ENCODE measurements around the gene DLG5. TPM values are rescaled to one million over a fixed set of nuclear protein-coding genes. Genes with fewer than 3 reads are reported as not detected.
A peak's percentile ranks its signal among the peaks of the same experiment; 100 is the strongest.

The DLG5 gene
- total and polyA plus RNA-seq, 10 of the 15 experiments (the other 5 are each of a cell fraction or from before 2014, with no cell fraction given), result 0.18 to 6.6 (median 2.7) TPM

DNA sequence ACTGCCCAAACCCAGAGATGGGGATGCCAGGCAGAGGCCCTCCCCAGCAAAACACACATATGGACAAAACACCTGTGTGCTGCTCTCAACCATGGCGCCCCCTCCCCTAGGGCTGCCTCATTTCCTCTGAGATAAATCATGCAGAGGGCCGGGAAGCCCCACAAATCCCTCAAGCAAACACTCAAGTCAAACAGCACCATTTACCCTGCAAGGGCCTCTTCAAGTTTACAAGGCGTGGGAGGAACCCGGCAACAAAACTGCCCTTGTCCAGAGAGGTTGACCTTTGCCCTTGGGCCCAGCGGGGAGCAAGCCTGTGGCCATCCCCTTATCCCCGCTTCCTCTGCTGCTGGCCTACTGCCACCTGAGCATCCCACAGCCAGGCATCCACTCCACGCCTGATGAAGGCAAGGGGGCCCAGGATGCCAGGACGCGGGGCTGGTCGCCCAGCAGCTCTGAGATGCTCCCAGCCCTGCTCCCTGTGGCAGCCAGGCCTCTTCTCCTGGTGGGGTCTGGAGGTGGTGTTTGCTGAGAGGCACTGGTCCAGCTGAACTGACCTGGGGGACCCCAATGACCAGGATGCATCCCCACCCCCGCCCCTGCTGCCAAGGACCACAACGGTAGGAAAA, 77.4 kb downstream of the DLG5 start:
- ChIA-PET RAD21 (ENCODE audit: unreplicated experiment) (no interaction called here), SMC1A (ENCODE audit: uncharacterized antibody, unreplicated experiment) (interaction anchor here (1.0 kb wide), 1 partner anchor 179 kb away, joined by 3 read pairs; no protein-coding TSS in a partner anchor), POLR2A (no interaction called here), CTCF (interaction anchor here (3.0 kb wide), 1 partner anchor 12 kb away, joined by 14 read pairs; no protein-coding TSS in a partner anchor)
- WGBS (ENCODE audit: insufficient coverage, insufficient replicate concordance, low lambda C conversion rate, missing lambda C conversion rate), result 52% methylated on average over 11 of the region's 12 CpGs
- Histone ChIP-seq H3K4me2 (ENCODE audit: control insufficient read depth, insufficient read depth) (no peak overlapping the region; the same call in 1 of the 2 replicates), H3K4me3 (no peak overlapping the region), H3K27ac (ENCODE audit: control insufficient read depth, insufficient read depth) (peak overlapping the region; percentile 4; the same call in 1 of the 2 replicates), H2AFZ (ENCODE audit: control insufficient read depth, low read depth, low read length) (no peak overlapping the region; the same call in 1 of the 2 replicates), H3K36me3 (ENCODE audit: control insufficient read depth in 2 of 2, insufficient read depth in 2 of 2, low read length in 1 of 2) (peaks cover 0 to 5% of the 10 kb centered on the region in 2 experiments; a peak in 3 of 4 replicates), H3K4me1 (ENCODE audit: control insufficient read depth, insufficient read depth, low read length) (peaks cover 9% of the 10 kb centered on the region), H4K20me1 (ENCODE audit: control insufficient read depth, insufficient read depth) (no peaks in the 10 kb centered on the region), H3K79me2 (ENCODE audit: control insufficient read depth, insufficient read depth, low read length) (no peaks in the 10 kb centered on the region), H3K27me3 (replicated peaks in 1 of 2; ENCODE audit: control insufficient read depth in 2 of 2, insufficient read depth in 2 of 2, low read length in 1 of 2) (no peaks in the 10 kb centered on the region), H3K9ac (ENCODE audit: control insufficient read depth, insufficient read depth, low read length) (no peak overlapping the region), H3K9me3 (replicated peaks; ENCODE audit: control insufficient read depth, insufficient read depth, low read length) (no peaks in the 10 kb centered on the region)
- no peak for DNase-seq (ENCODE audit: low read depth, low spot score)
- ATAC-seq, result peak; percentile 79
- in situ Hi-C loops (cut with MboI) (no loop called here), intact Hi-C loops (cut with micrococcal nuclease; ENCODE audit: unreplicated experiment) (loop anchor here (5.0 kb wide), 4 partner anchors 78 to 1348 kb away; partner anchors contain the start of genes DLG5 and POLR3A)
- FAIRE-seq, result no peak
- BruUV-seq (replicated peaks), result no TSS peak
- TF ChIP-seq CBX3 (IDR thresholded peaks at IDR 0.05; ENCODE audit: borderline replicate concordance, low read depth) (no peak), EP300 (IDR thresholded peaks at IDR 0.05; ENCODE audit: borderline replicate concordance in 1 of 2, control insufficient read depth in 1 of 2, low read depth in 2 of 2, low read length in 2 of 2) (0 out of 4 replicates have a peak, but pooled peaks of 1 of the 2 experiments have one; percentile 15), CREM (IDR thresholded peaks at IDR 0.05; ENCODE audit: low read depth) (peak; percentile 40; the same call in 1 of the 2 replicates), SRF (IDR thresholded peaks at IDR 0.05; ENCODE audit: low read depth in 2 of 2, low read length in 2 of 2) (no peak), RCOR1 (conservative IDR thresholded peaks at IDR 0.05; ENCODE audit: low read depth, low read length) (no peak), POLR2AphosphoS5 (IDR thresholded peaks at IDR 0.05; ENCODE audit: low read length) (no peak), SP1 (IDR thresholded peaks at IDR 0.05; ENCODE audit: low read depth, low read length) (peak; percentile 34), IKZF2 (IDR thresholded peaks at IDR 0.05) (peak in 1 of 2 experiments; percentile 13; a peak in 1 of 4 replicates), NFXL1 (IDR thresholded peaks at IDR 0.05; ENCODE audit: borderline replicate concordance) (no peak), YBX1 (IDR thresholded peaks at IDR 0.05) (no peak), MTA2 (IDR thresholded peaks at IDR 0.05; ENCODE audit: low read depth) (peak; percentile 6; the same call in 1 of the 2 replicates), BCL11A (IDR thresholded peaks at IDR 0.05; ENCODE audit: low read depth, low read length) (0 out of 2 replicates have a peak, but pooled peaks have one; percentile 17), NR2C1 (IDR thresholded peaks at IDR 0.05) (peak; percentile 81), RBBP5 (conservative IDR thresholded peaks at IDR 0.05) (no peak), STAT3 (IDR thresholded peaks at IDR 0.05; ENCODE audit: low read depth, low read length) (no peak), DPF2 (IDR thresholded peaks at IDR 0.05) (peak; percentile 75), JUND (IDR thresholded peaks at IDR 0.05; ENCODE audit: low read depth, low read length) (no peak), SIX5 (IDR thresholded peaks at IDR 0.05; ENCODE audit: low read depth, low read length, severe bottlenecking) (no peak), ZNF384 (IDR thresholded peaks at IDR 0.05; ENCODE audit: borderline replicate concordance, low read depth, low read length) (no peak), ZBTB40 (IDR thresholded peaks at IDR 0.05; ENCODE audit: borderline replicate concordance) (no peak), CHD2 (IDR thresholded peaks at IDR 0.05; ENCODE audit: borderline replicate concordance, low read depth, low read length) (no peak), HDGF (IDR thresholded peaks at IDR 0.05) (no peak)
